Measurements from ENCODE around the gene SNTG2. TPM values are rescaled to one million over a fixed set of nuclear protein-coding genes. Genes with fewer than 3 reads are reported as not detected.

SNTG2 gene
- total and polyA plus RNA-seq, 12 donors = 0.26 to 4.3 (median 0.72) TPM; not detected in 1

DNA sequence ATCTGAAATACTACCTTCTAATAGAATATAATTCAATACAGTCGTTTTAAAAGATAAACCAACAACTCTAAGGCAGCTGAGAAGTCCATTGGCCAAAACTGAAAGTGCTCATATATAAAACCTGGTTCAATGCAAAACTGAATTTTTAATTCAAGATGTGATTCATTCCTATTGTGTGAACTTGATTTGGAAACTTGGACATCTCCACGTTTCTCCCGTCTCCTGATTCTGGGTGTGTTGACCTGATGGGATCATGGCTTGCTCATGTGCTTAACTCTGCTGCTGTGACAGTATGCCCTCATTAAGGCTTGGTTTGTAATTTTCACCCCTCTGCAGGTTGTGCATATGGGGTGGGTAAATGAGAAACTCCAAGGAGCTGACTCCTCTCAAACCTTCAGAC, 296.3 kb downstream of the SNTG2 start:
- H3K27ac ChIP-seq = no peak overlapping the region
- TF ChIP-seq, protein P1, sequence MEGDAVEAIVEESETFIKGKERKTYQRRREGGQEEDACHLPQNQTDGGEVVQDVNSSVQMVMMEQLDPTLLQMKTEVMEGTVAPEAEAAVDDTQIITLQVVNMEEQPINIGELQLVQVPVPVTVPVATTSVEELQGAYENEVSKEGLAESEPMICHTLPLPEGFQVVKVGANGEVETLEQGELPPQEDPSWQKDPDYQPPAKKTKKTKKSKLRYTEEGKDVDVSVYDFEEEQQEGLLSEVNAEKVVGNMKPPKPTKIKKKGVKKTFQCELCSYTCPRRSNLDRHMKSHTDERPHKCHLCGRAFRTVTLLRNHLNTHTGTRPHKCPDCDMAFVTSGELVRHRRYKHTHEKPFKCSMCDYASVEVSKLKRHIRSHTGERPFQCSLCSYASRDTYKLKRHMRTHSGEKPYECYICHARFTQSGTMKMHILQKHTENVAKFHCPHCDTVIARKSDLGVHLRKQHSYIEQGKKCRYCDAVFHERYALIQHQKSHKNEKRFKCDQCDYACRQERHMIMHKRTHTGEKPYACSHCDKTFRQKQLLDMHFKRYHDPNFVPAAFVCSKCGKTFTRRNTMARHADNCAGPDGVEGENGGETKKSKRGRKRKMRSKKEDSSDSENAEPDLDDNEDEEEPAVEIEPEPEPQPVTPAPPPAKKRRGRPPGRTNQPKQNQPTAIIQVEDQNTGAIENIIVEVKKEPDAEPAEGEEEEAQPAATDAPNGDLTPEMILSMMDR (IDR thresholded peaks at IDR 0.05) = no peak
- no peak for TF ChIP-seq POLR2A (IDR thresholded peaks at IDR 0.05)
- no peaks in the 10 kb centered on the region for H3K36me3 ChIP-seq (replicated peaks in 1 of 2)
- DNase-seq = no peak
- H3K27me3 ChIP-seq = no peaks in the 10 kb centered on the region
- 46 to 64% (median 60%) methylated on average over 3 of the region's 3 CpGs for WGBS, 4 donors
- intact Hi-C loops (cut with DNase I) = no loop called here
- no peak overlapping the region for H3K4me3 ChIP-seq
- H3K4me1 ChIP-seq (replicated peaks in 1 of 2) = no peaks in the 10 kb centered on the region
- no peaks in the 10 kb centered on the region for H3K9me3 ChIP-seq (replicated peaks in 1 of 3)

DNA sequence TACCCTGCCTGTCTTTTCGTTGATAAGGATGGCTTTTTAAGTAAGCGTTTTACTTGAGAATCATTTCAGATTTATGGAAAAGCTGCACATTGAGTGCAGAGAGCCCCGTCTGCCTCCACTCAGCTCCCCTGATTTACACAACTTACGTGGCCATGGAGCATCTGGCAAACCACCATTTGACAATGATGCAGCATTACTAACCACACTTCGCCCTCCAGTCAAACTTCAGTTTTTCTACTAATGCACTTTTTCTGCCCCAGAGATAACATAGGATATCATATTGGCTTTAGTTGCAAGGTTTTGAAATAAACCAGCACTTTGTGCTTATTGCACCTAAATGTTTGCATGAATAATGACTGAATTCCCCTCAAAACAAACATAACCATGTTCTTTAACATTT, 297.5 kb downstream of the SNTG2 start:
- no peak for DNase-seq
- Histone ChIP-seq H3K4me3 (no peak overlapping the region), H3K36me3 (replicated peaks in 1 of 2) (no peaks in the 10 kb centered on the region), H3K9me3 (replicated peaks in 1 of 3) (no peaks in the 10 kb centered on the region), H3K27me3 (no peaks in the 10 kb centered on the region), H3K4me1 (replicated peaks in 1 of 2) (no peaks in the 10 kb centered on the region), H3K27ac (no peak overlapping the region)
- WGBS, 4 donors = 48 to 59% (median 51%) methylated on average over 5 of the region's 5 CpGs
- intact Hi-C loops (cut with DNase I) = no loop called here
- no peak for TF ChIP-seq POLR2A (IDR thresholded peaks at IDR 0.05)
- TF ChIP-seq, protein P1 (IDR thresholded peaks at IDR 0.05) = no peak

DNA sequence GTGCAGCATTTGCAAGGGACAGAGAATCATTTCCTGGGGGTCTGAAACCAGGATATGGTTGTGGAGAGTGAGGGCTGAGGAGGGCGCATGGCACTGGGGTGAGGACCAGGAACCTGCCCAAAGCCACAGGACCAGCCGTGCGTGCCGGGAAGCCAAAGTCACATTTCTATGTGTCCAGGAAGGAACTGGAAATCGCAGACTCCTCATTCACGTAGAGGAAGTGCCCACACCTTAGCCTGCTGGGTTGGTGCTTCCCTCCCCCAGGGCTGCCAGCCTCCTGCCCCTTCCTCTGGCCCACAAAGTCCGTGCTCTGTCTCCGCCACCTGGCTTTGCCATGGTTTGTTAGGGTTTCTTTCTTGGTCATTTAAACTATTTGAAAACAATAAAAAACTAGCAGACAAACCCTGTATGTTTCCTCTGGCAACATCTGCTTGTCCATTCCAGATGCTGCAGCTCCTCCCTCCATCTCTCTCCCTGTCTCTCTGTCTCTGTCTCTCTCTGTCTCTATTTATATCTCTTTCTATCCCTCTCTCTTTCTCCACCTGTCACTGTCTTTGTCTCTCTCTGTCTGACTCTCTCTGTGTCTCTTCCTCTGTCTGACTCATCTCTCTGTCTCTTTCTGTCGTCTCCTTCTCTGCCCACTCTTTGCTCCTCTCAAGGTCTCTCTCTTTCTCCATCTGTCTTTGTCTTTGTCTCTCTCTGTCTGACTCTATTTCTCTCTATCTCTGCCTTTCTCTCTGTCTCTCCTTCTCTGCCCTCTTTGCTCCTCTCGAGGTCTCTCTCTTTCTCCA, 299.4 kb downstream of the SNTG2 start:
- intact Hi-C loops (cut with DNase I) = no loop called here
- no peaks in the 10 kb centered on the region for H3K4me1 ChIP-seq (replicated peaks in 1 of 2)
- WGBS, 4 donors = 45 to 63% (median 58%) methylated on average over 10 of the region's 10 CpGs

DNA sequence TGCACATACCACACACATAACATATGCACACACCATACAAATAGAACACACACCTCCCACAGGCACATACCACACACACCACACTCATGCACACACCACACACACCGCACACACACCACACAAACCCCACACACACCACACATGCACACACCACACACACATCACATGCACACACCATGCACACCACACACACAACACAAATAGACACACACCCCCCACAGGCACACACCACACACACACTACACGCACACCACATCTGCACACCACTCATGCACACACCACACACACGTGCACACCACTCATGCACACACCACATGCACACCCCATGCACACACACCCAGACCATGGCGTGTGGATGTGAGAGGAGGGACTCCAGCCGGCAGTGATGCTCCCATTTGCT, 300.9 kb downstream of the SNTG2 start:
- no peak for TF ChIP-seq POLR2A (IDR thresholded peaks at IDR 0.05)
- TF ChIP-seq, protein P1 (IDR thresholded peaks at IDR 0.05) = no peak
- DNase-seq = no peak
- WGBS, 4 donors = 85 to 90% (median 87%) methylated on average over 5 of the region's 5 CpGs
- Histone ChIP-seq H3K4me1 (replicated peaks in 1 of 2) (no peaks in the 10 kb centered on the region), H3K4me3 (no peak overlapping the region), H3K27me3 (no peaks in the 10 kb centered on the region), H3K36me3 (replicated peaks in 1 of 2) (no peaks in the 10 kb centered on the region), H3K9me3 (replicated peaks in 1 of 3) (no peaks in the 10 kb centered on the region), H3K27ac (no peak overlapping the region)
- intact Hi-C loops (cut with DNase I) = no loop called here

More for the DNA sequence above, 299.4 kb downstream of the SNTG2 start:
- no peak for DNase-seq
- H3K27me3 ChIP-seq = no peaks in the 10 kb centered on the region
- H3K36me3 ChIP-seq (replicated peaks in 1 of 2) = no peaks in the 10 kb centered on the region
- no peak overlapping the region for H3K4me3 ChIP-seq
- no peak overlapping the region for H3K27ac ChIP-seq
- H3K9me3 ChIP-seq (replicated peaks in 1 of 3) = no peaks in the 10 kb centered on the region
- TF ChIP-seq POLR2A (IDR thresholded peaks at IDR 0.05) = no peak
- TF ChIP-seq, protein P1 (IDR thresholded peaks at IDR 0.05) = no peak
